AG10803 (cell line): Measurements from ENCODE around the gene SFXN5.

Experiments
- DNase-seq: peaks from one replicate; pipeline ENCODE4 v3.0.0; 2010; ENCODE audit warnings: low read depth
- H3K4me3 ChIP-seq: 2 replicates; pipeline ENCODE4 v1.5.1; 2011; ENCODE audit warnings: mild to moderate bottlenecking, low read length, control low read depth
- TF ChIP-seq, protein P1 (sequence below): conservative IDR thresholded peaks from 2 replicates; pipeline ENCODE4 v1.5.1; 2011; ENCODE audit warnings: mild to moderate bottlenecking, low read length, control low read depth, inconsistent platforms

Gene SFXN5

DNA sequence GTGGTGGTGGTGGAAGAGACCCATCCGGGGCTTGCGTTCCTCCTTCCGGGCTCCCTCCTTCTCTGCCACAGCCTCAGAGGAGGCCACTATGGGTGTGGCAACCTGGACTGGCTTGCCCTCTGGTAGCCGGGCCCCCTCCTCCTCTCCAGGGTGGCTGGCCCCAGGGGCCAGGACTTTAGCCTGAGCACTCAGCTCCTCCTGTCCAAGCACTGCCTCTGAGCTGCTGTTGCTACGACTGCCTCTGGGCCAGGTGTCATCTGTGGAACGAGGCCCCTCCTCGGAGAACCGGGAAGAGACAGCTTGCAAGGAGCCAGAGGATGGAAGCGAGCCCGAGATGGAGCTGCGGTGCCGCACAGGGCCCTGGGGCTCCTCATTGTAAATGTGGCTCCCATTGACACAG lies 16.7 kb upstream of the SFXN5 start:
- no peak overlapping the region for H3K4me3 ChIP-seq
- DNase-seq: no peak
- TF ChIP-seq, protein P1, sequence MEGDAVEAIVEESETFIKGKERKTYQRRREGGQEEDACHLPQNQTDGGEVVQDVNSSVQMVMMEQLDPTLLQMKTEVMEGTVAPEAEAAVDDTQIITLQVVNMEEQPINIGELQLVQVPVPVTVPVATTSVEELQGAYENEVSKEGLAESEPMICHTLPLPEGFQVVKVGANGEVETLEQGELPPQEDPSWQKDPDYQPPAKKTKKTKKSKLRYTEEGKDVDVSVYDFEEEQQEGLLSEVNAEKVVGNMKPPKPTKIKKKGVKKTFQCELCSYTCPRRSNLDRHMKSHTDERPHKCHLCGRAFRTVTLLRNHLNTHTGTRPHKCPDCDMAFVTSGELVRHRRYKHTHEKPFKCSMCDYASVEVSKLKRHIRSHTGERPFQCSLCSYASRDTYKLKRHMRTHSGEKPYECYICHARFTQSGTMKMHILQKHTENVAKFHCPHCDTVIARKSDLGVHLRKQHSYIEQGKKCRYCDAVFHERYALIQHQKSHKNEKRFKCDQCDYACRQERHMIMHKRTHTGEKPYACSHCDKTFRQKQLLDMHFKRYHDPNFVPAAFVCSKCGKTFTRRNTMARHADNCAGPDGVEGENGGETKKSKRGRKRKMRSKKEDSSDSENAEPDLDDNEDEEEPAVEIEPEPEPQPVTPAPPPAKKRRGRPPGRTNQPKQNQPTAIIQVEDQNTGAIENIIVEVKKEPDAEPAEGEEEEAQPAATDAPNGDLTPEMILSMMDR: no peak

DNA sequence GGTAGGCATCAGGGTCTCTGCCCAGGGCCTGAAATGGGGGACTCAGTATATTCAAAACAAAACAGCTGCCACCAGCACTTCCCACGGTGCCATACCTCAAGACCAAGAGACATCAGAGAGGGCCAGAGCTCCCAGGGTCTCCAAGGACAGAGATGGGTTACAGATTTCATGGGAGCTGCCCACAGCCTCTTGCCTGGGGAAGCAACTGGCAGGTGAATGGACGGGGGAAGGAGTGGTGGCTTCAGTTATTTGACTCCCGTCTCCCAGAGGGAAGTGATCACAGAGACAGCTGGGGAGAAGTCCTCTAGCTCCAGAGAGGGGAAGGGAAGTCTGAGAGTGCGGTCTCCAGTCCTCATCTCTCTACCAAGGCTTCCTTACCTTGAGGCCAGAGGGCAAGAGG lies 15.8 kb upstream of the SFXN5 start:
- DNase-seq: no peak
- H3K4me3 ChIP-seq: no peak overlapping the region
- TF ChIP-seq, protein P1: no peak

DNA sequence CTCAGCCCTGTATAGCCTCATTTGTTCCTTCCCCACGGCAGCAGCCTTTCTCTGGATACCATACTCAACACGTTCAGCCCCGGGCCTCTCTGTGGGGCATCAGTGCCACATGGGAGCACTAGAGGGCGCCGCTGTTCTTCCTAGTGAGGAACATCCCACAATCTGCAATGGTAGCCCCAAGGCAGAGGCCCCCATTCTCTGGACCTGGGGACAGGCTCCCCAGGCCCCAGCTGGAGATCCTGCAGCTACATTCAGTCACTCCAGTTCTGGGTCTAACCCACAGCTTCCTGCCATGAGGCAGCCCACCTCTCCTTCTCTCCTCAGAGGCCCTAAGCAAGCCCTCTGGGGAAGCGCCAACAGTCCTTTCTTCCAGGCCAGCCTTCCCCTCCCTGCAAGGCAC lies 14.2 kb upstream of the SFXN5 start:
- TF ChIP-seq, protein P1: peak; percentile 93
- H3K4me3 ChIP-seq: no peak overlapping the region
- peak; percentile 63 for DNase-seq

DNA sequence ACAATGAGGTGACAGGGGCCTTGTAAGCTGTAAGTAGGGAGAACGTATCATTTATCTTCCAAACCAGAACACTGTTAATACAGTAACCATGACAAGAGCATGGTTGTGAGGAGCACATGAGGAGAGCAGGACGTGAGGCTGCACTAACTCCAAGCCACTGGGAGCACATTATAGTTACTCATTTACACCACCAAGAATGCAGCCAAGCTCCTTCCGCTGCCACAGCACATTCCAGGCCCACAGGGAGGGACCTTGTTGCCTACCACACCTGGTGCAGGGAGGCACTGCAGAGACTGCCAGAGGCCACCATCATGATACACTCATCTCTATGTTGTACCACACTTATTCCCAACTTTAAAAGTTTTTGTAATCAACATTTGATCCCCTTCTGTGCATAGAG lies 13.5 kb upstream of the SFXN5 start:
- no peak for DNase-seq
- no peak overlapping the region for H3K4me3 ChIP-seq

DNA sequence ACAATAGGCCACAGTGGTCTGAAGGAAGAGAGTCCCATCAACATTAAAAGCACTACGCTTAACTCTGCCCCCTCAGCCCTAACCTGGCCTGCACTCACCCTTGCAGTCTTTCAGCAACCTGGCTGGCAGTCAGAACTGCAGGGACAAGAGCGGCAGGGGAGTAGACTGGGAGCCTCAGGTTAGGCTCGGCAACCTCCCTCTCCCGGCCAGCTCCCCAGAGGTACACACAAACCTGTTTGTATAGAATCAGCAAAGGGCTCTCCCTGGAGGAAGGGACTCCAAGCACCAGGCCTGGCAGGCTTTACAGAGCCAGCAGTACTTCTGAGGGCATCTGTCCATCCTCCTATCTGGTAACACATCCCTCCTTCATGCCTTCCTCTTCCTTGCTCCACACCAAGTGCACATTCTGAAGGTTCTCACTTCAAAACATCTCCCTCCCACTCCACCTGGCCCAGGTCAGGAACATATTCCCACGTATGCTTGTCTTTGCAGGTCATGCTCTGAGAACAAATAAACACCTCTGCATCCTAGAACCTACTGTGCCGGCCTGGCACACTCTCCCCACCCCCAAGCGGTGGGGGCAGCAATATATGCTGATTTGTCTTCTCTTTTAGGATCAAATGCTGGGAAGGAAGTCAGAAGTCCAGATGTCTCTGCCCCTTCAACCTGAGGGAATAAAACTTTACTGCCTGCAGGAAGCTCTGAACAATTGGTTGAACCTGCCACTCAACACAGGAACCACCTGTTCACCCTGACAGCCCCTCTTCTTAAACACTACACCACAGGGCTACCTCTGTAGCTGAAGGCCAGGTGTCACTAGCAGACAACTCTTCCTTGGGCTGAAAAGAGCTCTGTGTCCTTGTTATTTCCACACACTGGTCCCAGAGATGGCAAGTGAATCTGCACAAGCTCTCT lies 12.6 kb upstream of the SFXN5 start:
- TF ChIP-seq, protein P1: no peak
- no peak overlapping the region for H3K4me3 ChIP-seq
- DNase-seq: no peak

More for the DNA sequence above, 13.5 kb upstream of the SFXN5 start:
- TF ChIP-seq, protein P1: no peak

DNA sequence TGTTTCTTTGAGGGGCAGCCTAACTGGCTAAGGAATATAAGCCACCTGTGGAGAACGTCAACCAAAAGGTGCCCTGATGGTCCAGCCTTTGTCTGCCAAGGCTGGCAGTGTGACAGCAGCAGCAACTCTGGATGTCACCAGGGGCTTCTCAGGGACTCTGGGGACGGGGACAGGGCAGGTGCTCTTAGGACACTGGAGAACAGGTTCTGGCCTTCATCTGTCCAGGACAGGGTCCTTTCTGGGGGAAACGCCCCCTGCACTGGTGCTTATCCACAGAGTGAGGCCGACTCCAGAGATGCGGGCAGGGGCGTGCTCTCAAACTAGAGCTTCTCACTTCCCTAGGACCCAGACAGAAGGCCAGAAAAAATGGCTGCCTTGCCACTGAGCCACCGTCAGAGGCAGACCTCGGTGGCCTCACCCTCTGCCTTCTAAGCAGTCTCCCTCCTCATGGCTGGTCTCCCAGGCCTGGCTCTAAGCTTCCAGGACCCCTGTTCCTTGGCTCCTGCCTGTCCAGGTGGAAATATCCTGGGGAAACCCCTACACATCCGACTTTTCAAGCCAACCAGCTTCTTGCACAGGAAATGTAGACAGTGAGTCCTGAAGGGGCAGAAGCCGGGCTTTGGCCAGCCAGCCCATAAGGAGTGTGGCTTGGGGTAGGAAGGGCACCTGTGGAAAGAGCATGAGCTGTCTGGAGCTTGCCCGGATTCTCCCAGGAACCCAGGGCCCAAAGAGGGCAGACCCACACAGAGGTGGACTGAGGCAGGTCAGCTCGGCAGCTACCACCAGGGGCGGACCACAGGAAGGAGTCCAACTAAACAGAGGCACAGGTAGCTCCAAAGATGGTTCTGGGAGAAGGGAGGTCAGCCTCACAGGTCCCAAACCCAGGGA lies 11.3 kb upstream of the SFXN5 start:
- TF ChIP-seq, protein P1: no peak
- H3K4me3 ChIP-seq: no peak overlapping the region

More for the DNA sequence above, 11.3 kb upstream of the SFXN5 start:
- DNase-seq: no peak
